IPS-11a (cell line): ENCODE results near the gene FRA10AC1.
"Not testable (repeated sequence)": the region's sequence is repeated elsewhere in the genome, so short reads cannot be mapped to it uniquely, and the experiment has no call there.

Source experiments
- H3K4me3 ChIP-seq: one replicate; pipeline ENCODE4 v1.5.1; 2013; ENCODE audit warnings: low read depth, low read length, control low read depth

The FRA10AC1 gene

DNA sequence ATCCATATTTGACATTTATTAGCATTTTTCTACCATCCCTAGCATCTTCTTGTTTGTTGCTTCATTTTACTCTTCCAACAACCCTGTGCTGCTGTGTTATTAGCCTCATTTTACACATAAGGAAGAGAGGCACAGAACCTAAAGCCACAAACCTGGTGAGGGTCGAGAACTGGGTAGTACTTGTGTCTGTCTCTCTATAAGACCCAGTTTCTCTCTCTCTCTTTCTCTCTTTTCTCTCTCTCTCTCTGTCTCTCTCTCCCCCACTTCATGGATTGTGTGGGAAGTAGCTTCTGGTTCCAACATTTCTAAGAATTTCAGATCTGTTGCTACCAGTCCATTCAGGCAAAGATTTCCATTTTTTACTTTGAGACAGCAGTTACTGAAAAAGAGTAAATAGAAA, 1.4 kb upstream of the FRA10AC1 start:
- H3K4me3 ChIP-seq: no peak overlapping the region

DNA sequence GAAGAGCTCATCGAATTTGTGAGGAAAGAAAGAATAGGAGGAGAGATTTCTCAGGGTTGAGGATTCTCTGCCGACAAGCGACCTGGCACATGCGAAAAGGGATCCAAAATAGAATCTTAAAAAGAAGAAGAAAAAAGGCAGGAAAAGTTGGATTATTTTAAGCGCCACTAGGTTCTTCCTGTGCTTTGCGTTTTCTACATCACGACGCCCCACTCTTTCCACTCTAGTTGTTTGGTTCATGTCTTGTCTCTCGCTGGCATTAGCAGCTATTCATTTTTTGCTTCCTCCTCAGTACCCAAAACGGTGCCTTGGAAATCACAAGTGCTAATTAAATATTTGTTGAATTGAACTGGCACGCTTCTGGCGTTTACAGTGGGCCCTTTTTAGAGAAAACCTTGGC, 674 bp upstream of the FRA10AC1 start:
- H3K4me3 ChIP-seq: peak overlapping the region; percentile 70

DNA sequence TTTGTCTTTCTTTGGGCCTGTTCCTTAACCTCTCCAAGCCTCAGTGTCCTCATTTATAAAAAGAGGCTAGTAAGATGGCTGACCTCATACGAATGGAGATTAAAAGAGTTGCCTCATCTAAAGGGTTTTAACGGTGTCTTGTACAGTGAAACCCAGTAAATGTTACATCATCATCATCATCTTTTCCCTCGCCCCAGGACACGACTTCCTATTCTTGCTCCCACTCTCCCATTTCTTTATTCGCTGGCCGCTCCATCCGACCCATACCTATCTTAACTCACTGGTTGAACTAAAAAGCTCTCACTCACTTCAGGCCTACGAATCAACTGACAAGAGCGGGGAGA, 554 bp downstream of the FRA10AC1 start:
- H3K4me3 ChIP-seq: peak overlapping the region; percentile 69

DNA sequence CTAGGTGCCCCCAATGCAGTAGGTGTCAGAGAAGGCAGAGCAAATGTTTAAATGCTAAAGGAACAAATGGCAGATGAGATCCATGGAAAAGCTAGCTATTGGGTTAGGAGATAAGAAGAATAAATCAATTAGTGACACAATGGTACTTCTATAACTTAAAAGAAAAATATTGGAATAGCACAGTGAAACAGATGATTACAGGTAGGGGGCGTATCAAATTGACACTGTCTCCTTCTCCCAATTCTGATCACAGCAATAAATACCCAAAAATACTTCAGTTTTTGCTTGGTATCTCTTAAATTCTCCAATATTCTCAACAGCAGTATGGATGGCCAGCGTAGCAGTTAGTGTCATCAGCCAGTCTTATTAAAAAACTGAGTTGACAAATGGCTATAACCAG, 5.2 kb downstream of the FRA10AC1 start:
- H3K4me3 ChIP-seq: no peak overlapping the region

DNA sequence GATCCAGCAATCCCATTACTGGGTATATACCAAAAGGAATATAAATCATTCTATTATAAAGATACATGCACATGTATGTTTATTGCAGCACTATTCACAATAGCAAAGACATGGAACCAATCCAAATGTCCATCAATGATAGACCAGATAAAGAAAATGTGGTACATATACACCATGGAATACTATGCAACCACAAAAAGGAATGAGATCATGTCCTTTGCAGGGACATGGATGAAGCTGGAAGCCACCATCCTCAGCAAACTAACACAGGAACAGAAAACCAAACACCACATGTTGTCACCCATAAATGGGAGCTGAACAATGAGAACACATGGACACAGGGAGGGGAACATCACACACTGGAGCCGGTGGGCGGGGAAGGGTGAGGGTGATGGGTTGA, 5.8 kb downstream of the FRA10AC1 start:
- not testable (repeated sequence) for H3K4me3 ChIP-seq

DNA sequence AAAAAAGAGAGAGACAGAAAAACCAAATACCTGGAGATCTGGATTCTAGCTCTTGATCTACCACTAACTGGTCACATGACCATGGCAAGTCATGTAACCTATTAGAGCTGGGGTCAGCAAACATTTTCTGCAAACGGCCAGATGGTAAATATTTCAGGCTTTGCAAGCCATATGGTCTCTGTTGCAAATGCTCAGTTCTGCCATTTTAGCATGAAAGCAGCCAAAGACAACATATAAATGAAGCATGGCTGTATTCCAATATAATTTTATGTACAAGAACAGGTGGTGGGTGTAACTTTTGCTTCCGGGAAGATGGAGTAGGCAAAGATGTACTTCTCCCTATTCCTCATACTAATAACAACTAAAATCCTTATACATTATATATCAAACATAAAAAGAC, 6.7 kb downstream of the FRA10AC1 start:
- no peak overlapping the region for H3K4me3 ChIP-seq

DNA sequence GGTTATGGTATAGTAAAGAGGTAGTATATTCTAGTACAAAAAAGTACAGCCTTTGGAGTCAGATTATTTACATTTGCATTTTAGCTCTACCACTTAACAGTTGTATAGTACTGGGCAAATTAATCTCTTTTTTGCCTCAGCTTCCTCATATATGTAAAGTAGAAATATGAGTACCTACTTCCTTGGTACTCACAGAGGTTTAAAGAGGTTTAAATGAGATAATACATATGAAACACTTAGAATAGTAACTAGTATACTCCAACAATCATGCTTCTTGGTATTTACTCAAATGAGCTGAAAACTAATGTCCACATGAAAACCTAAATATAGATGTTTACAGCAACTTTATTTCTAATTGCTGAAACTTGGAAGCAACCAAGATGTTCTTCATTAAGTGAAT, 14.7 kb downstream of the FRA10AC1 start:
- no peak overlapping the region for H3K4me3 ChIP-seq

DNA sequence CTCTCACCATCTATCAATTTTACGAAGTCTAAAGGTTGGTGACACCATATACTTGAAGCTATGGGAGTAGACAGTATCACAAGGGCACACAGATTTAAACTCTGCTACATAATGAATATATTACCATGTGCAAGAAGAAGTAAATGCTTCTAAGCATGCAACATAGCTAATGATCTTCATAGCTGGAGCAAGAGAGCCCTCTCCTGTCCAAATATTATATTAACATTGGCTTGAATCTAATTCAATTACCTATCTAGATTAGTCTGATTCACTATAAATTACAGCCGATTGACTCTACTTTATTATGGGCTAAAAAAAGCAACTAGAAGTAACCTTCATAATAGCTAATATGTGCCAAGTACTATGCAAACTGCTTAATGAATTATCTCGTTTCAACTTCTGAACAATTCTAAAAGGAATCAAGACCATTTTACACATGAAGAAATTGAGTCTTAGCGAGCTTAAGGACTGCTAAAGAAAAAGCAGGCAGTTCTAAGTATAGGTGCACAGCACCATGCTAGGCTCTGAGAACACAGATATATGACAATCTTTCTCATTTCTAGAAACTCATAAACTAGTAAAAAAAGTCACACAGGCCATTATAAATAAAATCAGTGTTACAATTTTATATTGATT, 21.9 kb downstream of the FRA10AC1 start:
- H3K4me3 ChIP-seq: no peak overlapping the region

DNA sequence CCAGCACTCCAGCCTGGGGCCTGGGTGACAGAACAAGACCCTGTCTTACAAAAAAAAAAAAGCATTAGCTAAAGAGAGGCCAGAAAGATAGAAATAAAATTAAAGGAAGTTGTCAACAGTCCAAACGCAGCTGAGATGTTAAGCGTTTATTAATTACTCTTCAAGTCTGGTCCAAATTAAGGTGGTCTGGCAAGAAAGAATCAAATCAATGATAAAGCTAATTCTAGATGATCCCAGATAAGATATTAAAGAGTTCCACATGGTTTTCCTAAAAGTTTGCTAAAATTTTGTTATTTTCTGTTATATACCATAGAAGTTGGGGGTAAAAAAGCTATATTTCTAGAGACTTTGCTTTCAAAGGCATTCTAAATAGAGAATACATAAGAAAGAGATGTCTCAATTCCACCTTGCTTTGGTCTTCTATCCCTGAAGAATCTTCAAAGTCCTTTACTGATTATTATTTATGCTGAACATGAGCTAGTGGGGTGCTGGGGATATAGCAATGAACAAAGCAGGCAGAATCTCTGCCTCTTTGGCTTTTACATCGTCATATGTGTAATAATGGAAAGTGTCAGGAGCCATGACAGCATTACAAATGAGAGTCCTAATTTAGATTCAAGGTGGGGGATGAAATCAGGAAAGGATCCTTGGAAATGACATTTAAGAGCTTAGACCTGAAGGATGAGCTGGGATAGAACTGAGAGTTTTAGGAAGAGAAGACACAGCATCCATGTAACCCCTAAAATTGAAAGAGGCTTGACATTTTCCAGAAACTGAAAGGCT, 23.4 kb downstream of the FRA10AC1 start:
- no peak overlapping the region for H3K4me3 ChIP-seq

DNA sequence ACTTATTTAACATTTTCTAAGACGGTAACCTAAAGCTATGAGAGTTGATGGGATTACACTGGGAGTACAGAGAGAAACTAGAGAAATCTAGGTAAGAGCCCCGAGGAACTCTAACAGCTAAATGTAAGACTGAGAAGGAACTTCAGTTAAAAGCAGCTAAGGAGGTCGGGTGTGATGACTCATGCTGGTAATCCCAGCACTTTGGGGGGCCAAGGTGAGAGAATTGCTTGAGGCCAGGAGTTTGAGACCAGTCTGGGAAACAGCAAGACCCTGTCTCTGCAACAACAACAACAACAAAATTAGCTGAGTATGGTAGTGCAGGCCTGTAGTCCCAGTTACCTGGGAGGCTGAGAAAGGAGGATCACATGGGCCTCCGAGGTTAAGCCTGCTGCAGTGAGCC, 24.0 kb downstream of the FRA10AC1 start:
- no peak overlapping the region for H3K4me3 ChIP-seq

DNA sequence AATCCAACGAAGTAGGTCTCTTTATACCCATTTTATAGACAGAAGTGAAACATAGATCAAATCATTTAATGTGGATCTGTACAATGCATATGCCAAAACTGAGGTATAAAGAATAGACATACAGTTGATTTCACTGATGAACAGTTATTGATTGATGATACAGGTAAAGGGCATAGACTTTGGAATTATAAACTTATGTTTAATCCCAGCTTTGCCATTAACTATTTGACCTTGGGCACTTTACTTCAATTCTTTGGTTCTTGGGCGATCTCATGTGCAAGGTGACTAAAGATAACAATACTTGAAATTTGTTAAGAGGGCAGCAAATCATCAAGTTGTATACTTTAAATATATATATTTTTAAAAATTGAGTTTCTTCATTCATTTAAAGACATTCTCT, 28.6 kb downstream of the FRA10AC1 start:
- no peak overlapping the region for H3K4me3 ChIP-seq

DNA sequence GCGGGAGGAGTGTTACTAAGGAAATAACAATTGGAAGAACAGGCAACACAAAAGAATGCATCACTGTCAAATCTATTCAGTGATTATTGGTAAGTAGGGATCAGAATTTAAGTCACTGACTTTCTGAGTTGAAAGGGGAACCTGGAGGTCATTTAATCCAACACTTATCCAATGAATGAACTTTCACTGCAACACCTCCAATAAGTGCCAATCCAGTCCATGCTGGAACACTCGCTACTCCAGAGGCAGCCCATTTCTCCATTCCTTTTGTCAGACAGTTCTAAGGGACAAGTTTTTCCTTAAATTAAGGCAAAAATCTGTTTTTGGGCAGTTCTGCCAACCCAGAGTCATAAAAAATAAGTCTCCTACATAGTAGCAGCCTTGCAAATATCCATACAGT, 29.5 kb downstream of the FRA10AC1 start:
- no peak overlapping the region for H3K4me3 ChIP-seq

DNA sequence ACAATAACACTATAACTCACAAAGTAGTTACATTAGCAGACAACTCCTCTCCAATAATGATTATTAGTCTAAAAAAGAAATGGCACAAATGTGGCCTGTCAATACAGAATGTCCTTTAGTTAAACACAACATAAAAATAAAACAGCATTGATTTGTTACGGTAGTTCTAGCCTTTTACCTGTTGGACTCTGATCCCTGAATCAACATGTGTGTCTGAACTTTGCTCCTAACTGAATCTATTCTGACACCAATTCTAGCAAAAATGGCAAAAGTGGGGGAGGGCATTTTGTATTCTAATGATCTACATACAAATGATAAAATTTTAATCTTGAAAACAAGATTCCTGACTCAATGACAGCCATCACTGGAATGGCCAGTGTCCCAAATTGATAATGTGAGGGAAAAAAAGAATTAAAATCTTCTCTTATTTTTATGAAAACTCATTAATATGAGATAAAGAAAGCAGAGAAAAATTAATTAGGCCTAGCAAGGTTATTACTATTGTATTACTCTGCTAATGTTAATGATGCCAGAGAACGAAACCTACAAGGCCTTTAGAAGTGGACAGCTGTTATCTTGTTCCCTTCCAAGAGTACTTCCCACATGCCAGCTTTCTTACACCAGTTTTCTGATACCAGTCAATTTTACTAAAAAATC, 30.2 kb downstream of the FRA10AC1 start:
- no peak overlapping the region for H3K4me3 ChIP-seq

DNA sequence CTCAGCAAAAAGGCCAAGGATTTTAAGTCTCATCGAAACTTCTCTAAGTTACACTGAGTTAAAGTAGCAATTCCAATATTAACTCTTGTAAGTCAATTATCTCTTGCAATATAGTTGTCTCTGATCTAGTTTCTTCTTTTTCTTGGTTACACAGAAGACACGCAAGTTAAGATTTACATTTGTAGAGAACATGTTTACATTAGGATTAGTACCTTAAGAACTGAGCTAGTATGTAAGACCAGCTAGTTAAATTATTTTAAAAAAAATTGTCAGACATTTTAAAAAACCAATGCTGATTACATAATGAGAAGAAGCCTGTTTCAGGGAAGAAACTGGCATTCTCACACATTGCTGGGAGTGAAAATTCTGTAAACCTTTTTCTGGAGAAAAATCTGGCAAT, 31.4 kb downstream of the FRA10AC1 start:
- no peak overlapping the region for H3K4me3 ChIP-seq

DNA sequence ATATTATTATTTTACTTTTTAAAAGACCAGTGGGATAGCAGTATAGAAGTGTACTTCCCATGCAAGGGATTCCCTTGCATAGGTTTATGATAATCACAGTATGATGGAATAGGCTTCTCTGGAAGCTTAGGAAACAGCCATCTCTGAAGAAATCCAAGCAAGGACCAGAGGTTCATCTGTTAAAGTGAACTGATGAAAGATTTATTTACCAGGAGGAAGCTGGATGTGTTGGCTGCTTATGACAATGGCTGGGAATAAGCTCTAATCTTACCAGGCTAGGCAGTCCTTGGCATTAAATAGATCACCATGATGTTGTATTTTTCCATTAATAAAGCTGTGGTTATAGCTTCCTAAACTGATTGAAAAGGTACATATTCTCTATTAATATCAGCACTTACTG, 32.0 kb downstream of the FRA10AC1 start:
- H3K4me3 ChIP-seq: no peak overlapping the region

DNA sequence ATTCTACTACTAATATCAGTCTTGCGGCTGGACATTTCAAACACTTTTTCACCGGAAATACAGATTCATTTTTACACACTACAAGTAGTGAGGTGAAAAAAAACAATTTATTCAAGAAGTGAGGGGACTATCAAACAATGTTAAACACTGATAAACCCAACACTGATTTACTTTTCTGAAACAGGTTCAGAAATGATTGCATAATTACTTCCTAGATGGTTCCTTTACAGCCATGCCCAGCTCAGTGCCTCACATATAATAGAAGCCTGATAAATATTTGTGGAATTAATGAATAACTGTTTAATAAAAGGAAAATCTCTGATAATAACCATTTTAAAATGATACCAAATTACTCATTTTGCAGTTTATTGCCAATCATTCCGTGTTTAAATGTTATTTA, 34.6 kb downstream of the FRA10AC1 start:
- H3K4me3 ChIP-seq: no peak overlapping the region

DNA sequence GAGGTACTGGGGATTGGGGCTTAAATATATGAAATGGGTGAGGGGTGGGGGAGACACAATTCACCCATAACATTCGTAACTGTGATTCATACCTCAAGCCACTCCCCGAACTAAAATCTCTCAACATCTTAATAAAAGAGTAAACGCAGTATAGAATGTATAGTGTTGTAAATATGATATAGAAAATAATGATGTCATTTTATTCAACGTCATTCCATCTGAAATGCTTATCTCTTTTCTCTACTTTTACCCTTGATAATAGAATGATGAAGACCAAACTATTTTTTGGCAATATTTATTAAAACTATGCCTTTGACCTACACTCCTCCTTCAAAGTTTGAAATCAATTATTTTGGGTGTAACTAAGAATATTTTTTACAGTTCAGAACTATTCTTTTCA, 36.4 kb downstream of the FRA10AC1 start:
- no peak overlapping the region for H3K4me3 ChIP-seq

DNA sequence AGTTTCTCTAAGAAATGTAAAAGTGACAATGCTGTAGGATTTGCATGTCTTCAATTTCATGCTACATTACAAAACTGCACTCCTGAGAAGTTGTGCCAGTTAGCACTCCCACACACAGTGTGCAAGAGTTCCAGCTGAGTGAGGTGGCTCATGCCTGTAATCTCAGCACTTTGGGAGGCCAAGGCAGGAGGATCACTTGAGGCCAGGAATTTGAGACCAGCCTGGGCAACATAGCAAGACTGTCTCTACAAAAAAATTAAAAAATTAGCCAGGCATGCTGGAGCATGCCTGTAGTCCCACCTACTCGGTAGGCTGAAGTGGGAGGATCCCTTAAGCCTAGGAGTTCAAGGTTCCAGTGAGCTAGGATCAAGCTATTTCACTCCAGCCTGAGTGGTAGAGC, 44.6 kb downstream of the FRA10AC1 start:
- H3K4me3 ChIP-seq: no peak overlapping the region

DNA sequence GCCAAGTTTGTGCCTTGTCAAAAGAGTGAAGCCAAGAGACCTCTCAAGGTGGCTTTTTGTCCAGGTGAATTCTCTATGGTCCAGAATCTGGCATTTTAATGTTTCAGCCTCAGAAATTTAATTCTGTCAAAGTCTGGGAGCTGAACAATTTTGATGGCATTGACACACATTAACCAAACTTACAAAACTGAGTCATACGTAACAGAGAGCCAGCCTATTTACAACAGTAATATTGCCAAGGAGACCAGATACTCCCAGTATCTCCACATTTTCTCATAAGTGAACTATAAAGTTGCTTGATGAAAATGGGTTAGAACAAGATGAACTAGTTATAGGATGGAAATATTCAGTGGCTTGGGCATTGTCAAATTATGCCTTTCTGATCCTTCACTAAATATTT, 46.2 kb downstream of the FRA10AC1 start:
- H3K4me3 ChIP-seq: no peak overlapping the region

DNA sequence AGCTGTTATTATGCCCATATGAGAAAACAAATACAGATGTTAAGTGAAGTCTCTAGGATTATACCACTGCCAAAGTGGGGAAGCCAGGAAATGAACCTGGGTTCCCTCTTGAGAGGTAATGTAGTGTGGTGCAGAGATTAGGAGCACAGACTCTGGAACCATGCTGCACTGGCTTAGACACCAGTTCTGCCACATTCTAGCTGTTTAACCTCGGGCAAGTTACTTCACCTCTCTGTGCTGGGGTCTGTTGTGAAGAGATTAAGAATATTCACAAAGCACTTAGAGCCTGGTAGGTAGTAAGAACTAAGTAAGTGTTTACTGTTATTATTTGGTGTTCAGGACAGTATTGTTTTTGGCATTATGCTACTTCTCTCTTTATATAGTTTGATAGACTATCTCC, 48.2 kb downstream of the FRA10AC1 start:
- H3K4me3 ChIP-seq: no peak overlapping the region

DNA sequence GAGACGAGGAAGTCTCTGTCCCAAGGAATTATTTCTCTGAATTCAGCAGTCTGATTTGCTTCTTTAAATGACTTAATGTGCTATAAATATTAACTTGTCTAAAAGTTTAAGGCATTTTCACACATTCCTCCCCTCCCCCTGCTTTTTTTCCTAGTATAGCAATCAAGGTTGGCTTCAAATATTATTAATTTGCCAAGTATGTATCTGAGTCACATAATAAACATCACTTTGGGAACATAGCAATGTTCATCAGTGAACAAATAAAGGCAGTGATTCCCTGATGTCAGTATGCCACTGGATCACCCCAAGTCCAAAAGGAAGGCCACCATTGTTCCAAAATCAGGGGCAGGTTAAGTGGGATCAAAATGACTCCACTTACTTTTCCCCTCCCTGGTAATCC, 49.5 kb downstream of the FRA10AC1 start:
- no peak overlapping the region for H3K4me3 ChIP-seq

DNA sequence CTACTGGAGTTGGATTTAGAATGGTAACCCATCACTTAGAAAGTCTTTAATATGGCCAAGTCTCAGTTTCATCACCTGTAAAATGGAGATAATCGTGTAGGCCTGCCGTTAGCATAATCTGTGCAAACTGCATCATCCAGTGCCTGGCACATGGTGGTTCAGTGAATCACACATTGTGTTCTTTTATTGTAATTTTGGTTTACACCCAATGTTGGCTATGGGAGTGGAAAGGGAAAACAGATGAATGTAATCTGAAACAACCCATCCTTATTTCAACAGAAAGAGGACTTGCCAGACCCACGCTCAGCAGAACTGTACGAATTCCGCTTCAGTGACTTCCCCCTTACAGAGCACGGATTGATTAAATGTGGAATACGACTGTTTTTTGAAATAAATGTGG, 62.6 kb downstream of the FRA10AC1 start:
- H3K4me3 ChIP-seq: no peak overlapping the region
